HG03378 (cell line): ENCODE measurements around the gene KIRREL1.
"Not testable (repeated sequence)": the region's sequence is repeated elsewhere in the genome, so short reads cannot be mapped to it uniquely, and the experiment has no call there.

Source experiments
- ATAC-seq: cut with Tn5 transposase; IDR thresholded peaks from one replicate; pipeline ENCODE4 v1.9.1; 2021; ENCODE audit warnings: mild to moderate bottlenecking, moderate library complexity; ENCODE audit not compliant: unreplicated experiment

KIRREL1 gene

DNA sequence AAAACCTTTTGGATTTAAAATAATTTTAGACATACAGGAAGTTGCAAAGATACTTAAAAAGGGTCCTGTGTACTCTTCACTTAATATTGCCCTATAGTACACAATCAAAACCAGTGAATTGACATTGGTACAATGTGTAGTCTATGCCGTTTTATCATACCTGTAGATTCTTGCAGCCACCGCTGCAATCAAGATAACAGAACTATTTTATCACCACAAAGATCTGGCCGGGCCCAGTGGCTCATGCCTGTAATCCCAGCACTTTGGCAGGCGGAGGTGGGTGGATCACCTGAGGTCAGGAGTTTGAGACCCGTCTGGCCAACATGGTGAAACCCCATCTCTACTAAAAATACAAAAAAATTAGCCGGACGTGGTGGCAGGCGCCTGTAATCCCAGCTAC, 135.1 kb downstream of the KIRREL1 start:
- ATAC-seq, result not testable (repeated sequence)

DNA sequence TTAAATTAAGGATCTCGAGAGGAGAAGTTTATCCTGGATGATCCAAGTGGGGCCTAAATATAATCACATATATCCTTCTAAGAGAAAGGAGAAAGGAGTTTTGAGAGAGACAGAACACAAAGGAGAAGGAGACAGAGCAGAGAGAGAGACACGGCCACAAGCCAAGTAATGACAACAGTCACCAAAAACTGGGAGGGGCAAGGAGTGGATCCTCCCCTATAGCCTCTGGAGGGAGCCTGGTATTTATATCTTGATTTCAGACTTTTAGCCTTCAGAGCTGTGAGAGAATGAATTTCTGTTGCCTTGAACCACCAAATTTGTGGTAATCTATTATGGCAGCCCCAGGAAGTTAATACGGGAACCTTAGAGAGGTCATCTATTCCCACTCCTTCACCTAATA, 137.8 kb downstream of the KIRREL1 start:
- no peak for ATAC-seq

DNA sequence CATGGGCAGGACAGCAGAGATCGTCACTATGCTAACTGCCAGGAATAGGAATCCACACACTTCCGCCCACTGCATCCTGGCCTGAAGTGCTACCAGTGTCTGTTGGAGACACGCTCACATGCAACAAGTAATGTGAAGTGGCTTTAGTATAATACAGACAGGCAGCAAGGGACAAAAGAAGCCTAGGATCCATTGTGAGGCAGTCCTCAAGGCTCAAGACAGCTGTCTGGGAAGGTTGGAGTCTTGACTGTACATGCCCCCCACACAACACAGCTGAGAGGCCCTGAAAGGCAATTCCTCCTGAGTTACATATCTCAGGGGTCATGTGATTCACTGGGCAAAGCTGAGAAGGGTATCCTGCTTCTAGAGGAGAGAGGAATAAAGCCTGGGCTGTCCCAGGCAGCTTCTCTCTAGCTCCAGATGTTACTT, 147.3 kb downstream of the KIRREL1 start:
- no peak for ATAC-seq

DNA sequence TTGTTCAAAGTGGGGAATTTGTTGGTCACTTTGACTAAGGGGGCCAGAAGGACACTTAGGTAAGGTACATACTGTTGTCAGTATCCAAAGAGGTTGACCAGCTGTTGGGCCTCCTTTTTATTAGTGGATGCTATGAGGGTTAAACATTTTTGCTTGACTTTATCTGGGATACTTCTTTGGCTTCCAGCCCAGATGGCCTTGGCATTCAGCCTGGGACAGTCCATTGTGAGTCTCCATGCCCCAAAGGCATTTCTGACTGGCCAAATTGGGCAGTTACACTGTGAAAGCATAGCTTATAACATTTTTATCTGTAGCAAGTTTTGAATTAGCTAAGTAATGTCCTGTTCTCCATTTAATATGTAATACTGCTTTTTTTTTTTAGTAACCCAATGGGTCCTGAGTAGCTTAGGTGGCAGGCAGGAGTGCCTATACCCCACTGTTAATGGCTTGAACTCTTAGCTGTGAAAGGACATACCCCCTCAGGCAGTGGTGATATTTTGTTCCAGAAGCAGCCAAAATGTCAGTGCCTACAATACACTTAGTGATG, 151.8 kb downstream of the KIRREL1 start:
- ATAC-seq, result no peak

DNA sequence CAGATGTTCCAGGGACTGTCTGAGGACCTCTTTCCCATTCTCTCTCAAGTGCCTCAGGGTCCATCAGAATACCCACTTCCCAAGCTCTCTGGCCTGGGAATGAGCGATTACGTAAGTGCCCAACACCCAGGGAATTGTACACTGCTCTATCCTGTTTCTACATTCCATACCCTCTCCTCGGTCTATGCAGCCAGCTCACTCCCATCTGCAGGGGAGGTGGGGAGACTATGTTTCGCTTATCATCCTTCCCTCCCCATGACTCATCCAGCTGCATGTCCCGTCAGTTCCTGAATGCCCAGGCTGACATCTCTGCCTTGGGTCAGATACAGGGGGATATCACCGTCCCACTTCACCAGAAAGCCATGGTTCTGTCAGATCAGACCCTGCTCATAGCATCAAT, 152.7 kb downstream of the KIRREL1 start:
- no peak for ATAC-seq

DNA sequence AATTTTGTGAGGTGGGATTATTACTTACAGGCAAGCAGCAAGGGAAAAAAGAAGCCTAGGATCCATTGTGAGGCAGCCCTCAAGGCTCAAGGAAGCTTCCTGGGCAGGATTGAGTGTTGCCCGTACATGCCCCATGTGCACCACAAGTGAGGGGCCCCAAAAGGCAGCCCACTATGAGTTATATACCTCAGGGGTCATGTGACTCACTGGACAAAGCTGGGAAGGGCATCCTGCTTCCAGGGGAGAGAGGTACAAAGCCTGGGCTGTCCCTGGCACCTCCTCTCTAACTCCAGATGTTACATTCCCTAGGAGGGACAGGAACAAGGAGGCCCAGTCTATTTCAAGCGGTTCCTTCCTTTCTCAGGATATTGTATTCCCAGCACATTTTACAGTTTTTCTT, 153.3 kb downstream of the KIRREL1 start:
- ATAC-seq, result no peak

DNA sequence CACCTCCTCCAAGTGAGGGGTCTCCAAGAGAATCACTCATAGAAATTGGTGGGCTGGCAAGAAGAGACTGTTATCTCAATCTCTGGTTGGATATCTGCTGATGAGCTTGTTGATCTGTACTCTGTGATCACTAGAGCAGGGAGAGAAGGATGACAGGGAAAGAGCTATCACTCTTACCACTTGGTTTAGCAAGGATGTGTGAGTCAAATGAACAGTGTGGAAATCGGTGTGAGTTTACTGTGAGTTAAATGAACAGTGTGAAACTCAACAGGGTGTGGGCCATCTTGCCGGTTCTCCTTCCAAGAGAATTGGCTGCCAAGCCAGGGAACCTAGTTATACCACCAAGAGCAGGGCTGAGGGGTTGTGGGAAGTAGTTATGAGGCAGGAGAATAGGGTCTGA, 154.0 kb downstream of the KIRREL1 start:
- no peak for ATAC-seq

DNA sequence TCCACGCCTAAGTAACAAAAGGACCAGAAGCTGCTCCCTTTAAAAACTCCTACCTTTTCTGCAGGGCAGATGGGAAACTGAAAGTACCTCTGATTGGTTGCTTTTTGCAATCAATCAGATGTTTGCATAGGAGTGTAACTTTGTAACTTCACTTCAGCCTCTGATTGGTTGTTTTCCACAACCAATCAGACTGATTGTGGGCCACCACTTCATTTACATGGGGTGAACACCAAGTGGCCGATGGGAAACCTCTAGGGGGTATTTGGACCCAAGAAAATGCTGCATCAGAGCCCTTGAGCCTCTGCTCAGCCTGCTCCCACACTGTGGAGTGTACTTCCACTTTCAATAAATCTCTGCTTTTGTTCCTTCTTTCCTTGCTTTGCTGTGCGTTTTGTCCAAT, 154.4 kb downstream of the KIRREL1 start:
- ATAC-seq, result no peak

DNA sequence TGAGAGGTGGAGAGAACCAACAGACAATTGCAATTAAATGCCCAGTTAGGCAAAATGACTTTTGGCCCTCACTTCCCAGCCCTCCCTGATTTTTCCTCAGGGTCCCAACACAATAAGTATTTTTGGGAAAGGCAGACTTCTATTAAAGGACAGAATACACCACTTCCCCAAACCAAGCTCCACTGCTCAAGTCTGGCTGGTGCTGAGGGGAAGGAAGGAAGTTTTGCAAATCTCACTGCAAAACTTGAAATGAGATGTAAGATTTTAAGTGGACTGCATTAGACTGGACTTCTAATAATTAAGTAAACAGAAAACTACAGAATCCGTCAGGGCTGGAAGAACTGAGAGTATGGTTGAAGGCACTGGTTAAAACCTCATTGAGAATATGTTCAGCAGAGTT, 155.0 kb downstream of the KIRREL1 start:
- no peak for ATAC-seq

DNA sequence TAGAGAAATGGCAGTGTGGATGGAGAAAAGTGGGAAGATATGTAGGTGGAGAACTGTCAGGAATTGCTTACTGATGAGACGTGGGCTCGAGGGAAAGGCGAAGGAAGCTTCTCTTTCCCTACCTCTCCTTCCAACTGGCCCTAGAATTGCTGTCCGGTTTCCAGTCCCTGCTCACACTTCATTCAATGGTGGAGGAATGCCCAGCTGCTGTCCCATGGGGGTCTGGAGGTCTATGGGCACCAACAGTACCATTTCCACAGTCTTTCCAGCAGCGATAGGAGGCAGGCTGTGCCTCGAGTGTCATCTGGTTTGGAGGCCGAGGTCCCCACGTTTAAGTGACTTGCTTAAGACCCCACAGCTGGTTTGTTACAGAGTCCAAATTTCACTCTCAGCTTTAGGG, 155.7 kb downstream of the KIRREL1 start:
- ATAC-seq, result no peak
